OCI-LY7 (cell line): ENCODE measurements around the gene BEAN1.

Experiments
- CTCF ChIP-seq: fragments of 200-600 bp; sonication (generic); conservative IDR thresholded peaks from 2 replicates; pipeline ENCODE4 v1.5.1; 2014; ENCODE audit warnings: mild to moderate bottlenecking, antibody characterized with exemption, low read length, moderate library complexity, mixed read lengths
- EZH2phosphoT487 ChIP-seq: fragments of 200-600 bp; sonication (generic); IDR thresholded peaks from 2 replicates; pipeline ENCODE4 v1.6.1; 2018; ENCODE audit warnings: low read depth, borderline replicate concordance, mild to moderate bottlenecking, mixed run types, antibody characterized with exemption, low read length, moderate library complexity, mixed read lengths

DNA sequence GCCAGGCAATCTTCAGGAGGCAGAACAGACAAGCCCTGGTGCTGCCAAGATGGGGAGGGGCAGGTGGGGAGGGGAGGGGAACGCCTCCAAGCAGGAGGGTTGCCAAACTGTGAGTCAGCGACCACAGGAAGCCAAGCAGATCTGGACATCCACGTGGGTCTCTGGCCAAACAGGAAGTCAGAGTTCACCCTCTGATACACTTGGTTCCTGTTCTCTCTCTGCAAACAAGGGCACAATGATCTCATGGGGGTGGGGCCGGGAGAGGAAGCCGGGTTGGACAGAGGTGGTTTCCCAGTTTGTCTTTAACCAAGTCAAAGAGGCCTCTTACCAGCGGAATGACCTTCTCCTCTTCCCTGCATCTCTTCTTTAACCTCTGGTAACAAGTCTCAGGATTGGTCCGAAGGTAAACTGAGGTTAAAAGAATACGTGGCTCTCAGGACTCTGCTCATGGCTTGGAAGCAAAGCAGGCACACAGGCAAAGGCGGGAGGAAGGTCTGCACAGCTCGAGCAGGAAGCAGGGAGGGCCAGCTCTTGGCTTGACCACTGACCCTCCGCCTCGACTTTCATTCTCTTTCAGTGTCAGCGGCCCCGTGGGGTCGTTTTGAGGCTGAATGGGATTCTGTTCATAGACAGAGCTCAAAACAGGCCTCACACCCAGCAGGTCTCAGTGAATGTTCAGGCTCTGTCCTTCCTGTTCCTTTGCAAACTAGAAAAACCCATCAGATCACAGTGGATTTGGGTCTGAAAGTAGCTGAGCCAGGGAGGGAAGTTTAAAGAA, 89.9 kb downstream of the BEAN1 start:
- TF ChIP-seq CTCF (no peak), EZH2phosphoT487 (no peak)
